Brain pericyte (primary cell): ENCODE data around the gene CD1E.
"Not testable (repeated sequence)": the region's sequence is repeated elsewhere in the genome, so short reads cannot be mapped to it uniquely, and the experiment has no call there.

Experiments used
- DNase-seq: peaks from one replicate; pipeline ENCODE4 v3.0.0-alpha.2; 2012; ENCODE audit warnings: low read depth, low spot score

The CD1E gene

GRCh38 chr1:158362482-158362881 is 8.8 kb downstream of the CD1E start:
- no peak for DNase-seq

GRCh38 chr1:158362941-158363340 is 9.2 kb downstream of the CD1E start:
- no peak for DNase-seq

- no peak for DNase-seq
Observed at GRCh38 chr1:158366783-158367182, 13.1 kb downstream of the CD1E start.

- DNase-seq, result no peak
Observed at GRCh38 chr1:158371188-158371953, 17.7 kb downstream of the CD1E start.

GRCh38 chr1:158374101-158374500 is 20.4 kb downstream of the CD1E start:
- DNase-seq, result not testable (repeated sequence)

- no peak for DNase-seq
Observed at GRCh38 chr1:158374860-158375259, 21.2 kb downstream of the CD1E start.

GRCh38 chr1:158390331-158390730 is 36.6 kb downstream of the CD1E start:
- DNase-seq, result no peak

GRCh38 chr1:158391099-158391498 is 37.4 kb downstream of the CD1E start:
- DNase-seq, result no peak

GRCh38 chr1:158393476-158393875 is 39.8 kb downstream of the CD1E start:
- DNase-seq, result no peak

GRCh38 chr1:158396646-158397045 is 43.0 kb downstream of the CD1E start:
- no peak for DNase-seq

GRCh38 chr1:158398818-158399514 is 45.3 kb downstream of the CD1E start, which contains the start of gene OR10T2:
TSS of gene OR10T2 (minus strand) at chr1:158399466. CDS start at chr1:158399466, 0 bp downstream.
- no peak for DNase-seq

GRCh38 chr1:158400871-158401270 is 47.2 kb downstream of the CD1E start:
- no peak for DNase-seq

GRCh38 chr1:158407092-158407491 is 53.4 kb downstream of the CD1E start:
- no peak for DNase-seq
